GM19025 (cell line): ENCODE results near the gene CRACDL.
"Not testable (repeated sequence)": the region's sequence is repeated elsewhere in the genome, so short reads cannot be mapped to it uniquely, and the experiment has no call there.

ENCODE experiments used
- ATAC-seq: cut with Tn5 transposase; IDR thresholded peaks from one replicate; pipeline ENCODE4 v1.9.1; 2021; ENCODE audit warnings: mild to moderate bottlenecking, low read depth, moderate library complexity; ENCODE audit not compliant: unreplicated experiment

The CRACDL gene

GRCh38 chr2:98909317-98910211, 26.5 kb downstream of the CRACDL start:
- no peak for ATAC-seq

- ATAC-seq = no peak
Observed at GRCh38 chr2:98908931-98909316, 27.1 kb downstream of the CRACDL start.

- ATAC-seq = no peak
Observed at GRCh38 chr2:98907966-98908905, 27.8 kb downstream of the CRACDL start.

GRCh38 chr2:98907385-98907784, 28.6 kb downstream of the CRACDL start:
- ATAC-seq = no peak

- ATAC-seq = no peak
Observed at GRCh38 chr2:98903767-98904485, 32.1 kb downstream of the CRACDL start.

GRCh38 chr2:98903064-98903355, 33.0 kb downstream of the CRACDL start:
- ATAC-seq = no peak

GRCh38 chr2:98902209-98903063, 33.6 kb downstream of the CRACDL start:
- ATAC-seq = no peak

- ATAC-seq = no peak
Observed at GRCh38 chr2:98901702-98902101, 34.3 kb downstream of the CRACDL start.

- ATAC-seq = no peak
Observed at GRCh38 chr2:98901291-98901690, 34.7 kb downstream of the CRACDL start.

- no peak for ATAC-seq
Observed at GRCh38 chr2:98900721-98901120, 35.3 kb downstream of the CRACDL start.

GRCh38 chr2:98899703-98900078, 36.3 kb downstream of the CRACDL start:
- not testable (repeated sequence) for ATAC-seq

GRCh38 chr2:98899041-98899702, 36.9 kb downstream of the CRACDL start:
- no peak for ATAC-seq

GRCh38 chr2:98898423-98898841, 37.6 kb downstream of the CRACDL start:
- no peak for ATAC-seq

GRCh38 chr2:98897746-98898145, 38.3 kb downstream of the CRACDL start:
- ATAC-seq = no peak

GRCh38 chr2:98896944-98897343, 39.1 kb downstream of the CRACDL start:
- no peak for ATAC-seq

GRCh38 chr2:98896416-98896815, 39.6 kb downstream of the CRACDL start:
- no peak for ATAC-seq

GRCh38 chr2:98895901-98896300, 40.1 kb downstream of the CRACDL start:
- ATAC-seq = no peak

GRCh38 chr2:98895221-98895620, 40.8 kb downstream of the CRACDL start:
- ATAC-seq = no peak

GRCh38 chr2:98894331-98895000, 41.6 kb downstream of the CRACDL start:
- no peak for ATAC-seq
